ENCODE results near the gene ARHGAP44. TPM values are rescaled to one million over a fixed set of nuclear protein-coding genes. Genes with fewer than 3 reads are reported as not detected.

Gene ARHGAP44
- total and polyA plus RNA-seq, 2 of the 4 experiments (the other 2 are of a cell fraction): 0.54 to 1.0 TPM

GRCh38 chr17:13035420-13035819 is 246.1 kb downstream of the ARHGAP44 start:
- Histone ChIP-seq H4K5ac (ENCODE audit: low read depth, low read length) (no peak overlapping the region), H2AFZ (replicated peaks; ENCODE audit: low read length, poor library complexity) (no peak overlapping the region), H3K4ac (ENCODE audit: low read depth, low read length) (no peak overlapping the region), H3K9me3 (ENCODE audit: control insufficient read depth, insufficient read depth, low read length) (0 out of 2 replicates have a peak, but pooled peaks cover 2% of the 10 kb centered on the region), H3K56ac (ENCODE audit: extremely low read depth, insufficient read depth, low read length) (no peak overlapping the region), H2BK120ac (ENCODE audit: low read depth, low read length) (no peak overlapping the region), H3K4me1 (ENCODE audit: control insufficient read depth, insufficient read depth, low read length) (no peaks in the 10 kb centered on the region), H3K4me2 (ENCODE audit: low read depth, low read length) (no peak overlapping the region), H2AK9ac (replicated peaks; ENCODE audit: low read depth, low read length, poor library complexity) (no peak overlapping the region), H3K27me3 (ENCODE audit: control insufficient read depth, insufficient read depth, low read length) (peaks cover 15% of the 10 kb centered on the region), H3K23ac (ENCODE audit: low read depth, low read length) (no peak overlapping the region), H3K4me3 (ENCODE audit: insufficient read depth, low read depth, low read length) (no peak overlapping the region), H4K91ac (ENCODE audit: insufficient read depth, low read depth, low read length) (no peak overlapping the region), H3K9ac (ENCODE audit: low read depth, low read length) (no peak overlapping the region), H2AK5ac (ENCODE audit: low read depth, low read length) (no peak overlapping the region), H2BK20ac (ENCODE audit: low read depth, low read length) (no peak overlapping the region), H2BK15ac (ENCODE audit: low read depth, low read length) (no peak overlapping the region), H3K36me3 (ENCODE audit: control insufficient read depth, insufficient read depth, low read length) (no peaks in the 10 kb centered on the region), H3K27ac (ENCODE audit: insufficient read depth, low read length) (no peak overlapping the region), H4K20me1 (ENCODE audit: insufficient read depth, low read length) (no peaks in the 10 kb centered on the region), H3K79me1 (ENCODE audit: low read depth in 1 of 2, low read length in 2 of 2) (no peaks in the 10 kb centered on the region), H3K18ac (ENCODE audit: low read depth, low read length) (no peak overlapping the region), H3K14ac (replicated peaks; ENCODE audit: low read depth, low read length) (no peak overlapping the region), H4K8ac (ENCODE audit: low read depth in 2 of 2, low read length in 2 of 2) (no peak overlapping the region), H3K9me1 (ENCODE audit: insufficient read depth, low read length) (0 out of 2 replicates have a peak, but pooled peaks cover 2% of the 10 kb centered on the region), H2BK5ac (ENCODE audit: low read depth, low read length, poor library complexity, severe bottlenecking) (no peak overlapping the region)
- TF ChIP-seq NFE2L2 (IDR thresholded peaks at IDR 0.05; ENCODE audit: low read depth, low read length) (no peak), POLR2A (IDR thresholded peaks at IDR 0.05; ENCODE audit: low read depth, low read length) (no peak), CEBPB (IDR thresholded peaks at IDR 0.05; ENCODE audit: low read depth, low read length) (no peak), MAFK (IDR thresholded peaks at IDR 0.05; ENCODE audit: low read depth, low read length) (no peak), ELK1 (IDR thresholded peaks at IDR 0.05; ENCODE audit: borderline replicate concordance, low read depth, low read length) (no peak), USF2 (IDR thresholded peaks at IDR 0.05; ENCODE audit: low read depth, low read length) (no peak), SMC3 (IDR thresholded peaks at IDR 0.05; ENCODE audit: low read depth, low read length) (no peak), RFX5 (IDR thresholded peaks at IDR 0.05; ENCODE audit: low read depth, low read length) (no peak), MXI1 (IDR thresholded peaks at IDR 0.05; ENCODE audit: borderline replicate concordance, low read depth, low read length) (no peak), FOS (IDR thresholded peaks at IDR 0.05; ENCODE audit: low read depth, low read length) (no peak), MAZ (IDR thresholded peaks at IDR 0.05; ENCODE audit: borderline replicate concordance, low read depth, low read length) (no peak), RCOR1 (IDR thresholded peaks at IDR 0.05; ENCODE audit: insufficient replicate concordance, low read length) (no peak), RAD21 (IDR thresholded peaks at IDR 0.05; ENCODE audit: low read length) (no peak), CHD1 (IDR thresholded peaks at IDR 0.05; ENCODE audit: low read depth, low read length) (no peak)
- ATAC-seq (ENCODE audit: low read depth) (no peak), DNase-seq (no peak)
- dilution Hi-C loops (cut with HindIII; ENCODE audit: low sequenced_read_pairs, unreplicated experiment) (no loop called here), in situ Hi-C loops (cut with MboI; ENCODE audit: low sequenced_read_pairs) (no loop called here), intact Hi-C loops (cut with micrococcal nuclease) (loop anchor here (10.0 kb wide), 1 partner anchor 1889 kb away; no protein-coding TSS in a partner anchor)
- ChIA-PET CTCF (no interaction called here), POLR2A (ENCODE audit: unreplicated experiment) (no interaction called here)
- BruUV-seq (replicated peaks): no TSS peak
- no CpG with 5 or more reads among the region's 1 CpG for WGBS, 2 experiments (ENCODE audit: extremely low coverage in 2 of 2, insufficient read length in 1 of 2)

All from IMR-90 (cell line).